Activated naive CD8-positive, alpha-beta T cell (primary cell): ENCODE measurements around the gene RNF13.
"Not testable (repeated sequence)": the region's sequence is repeated elsewhere in the genome, so short reads cannot be mapped to it uniquely, and the experiment has no call there.

ENCODE experiments used
- H3K27ac Mint-ChIP-seq: one replicate; pipeline ENCODE4 v1.8.0; 2021; ENCODE audit warnings: mixed read lengths
- H3K27me3 Mint-ChIP-seq: one replicate; pipeline ENCODE4 v1.8.0; 2021; ENCODE audit warnings: mixed read lengths
- H3K36me3 Mint-ChIP-seq: one replicate; pipeline ENCODE4 v1.8.0; 2021; ENCODE audit warnings: mixed read lengths
- H3K4me1 Mint-ChIP-seq: one replicate; pipeline ENCODE4 v1.8.0; 2021; ENCODE audit warnings: low read depth, mixed read lengths
- H3K4me3 Mint-ChIP-seq: one replicate; pipeline ENCODE4 v1.8.0; 2021; ENCODE audit warnings: mild to moderate bottlenecking, mixed read lengths
- H3K9me3 Mint-ChIP-seq: one replicate; pipeline ENCODE4 v1.8.0; 2021; ENCODE audit warnings: low read depth, mixed read lengths

The RNF13 gene

GRCh38 chr3:149884848-149885247, 71.8 kb downstream of the RNF13 start:
- H3K9me3 Mint-ChIP-seq, H3K4me3 Mint-ChIP-seq, H3K27ac Mint-ChIP-seq: not testable (repeated sequence)

GRCh38 chr3:149886957-149887356, 73.9 kb downstream of the RNF13 start:
- H3K4me1 Mint-ChIP-seq, result peaks cover 24% of the 10 kb centered on the region
- peaks cover 20% of the 10 kb centered on the region for H3K36me3 Mint-ChIP-seq
- H3K9me3 Mint-ChIP-seq, result peaks cover 7% of the 10 kb centered on the region
- no peaks in the 10 kb centered on the region for H3K27me3 Mint-ChIP-seq
- H3K4me3 Mint-ChIP-seq, result no peak overlapping the region
- no peak overlapping the region for H3K27ac Mint-ChIP-seq

More at GRCh38 chr3:149884848-149885247, 71.8 kb downstream of the RNF13 start:
- Mint-ChIP-seq H3K36me3 (peaks cover 18% of the 10 kb centered on the region), H3K4me1 (peaks cover 19% of the 10 kb centered on the region)
- not testable (repeated sequence) for H3K27me3 Mint-ChIP-seq

- H3K27ac Mint-ChIP-seq, result no peak overlapping the region
- no peaks in the 10 kb centered on the region for H3K9me3 Mint-ChIP-seq
- H3K36me3 Mint-ChIP-seq, result peaks cover 10% of the 10 kb centered on the region
- peaks cover 8% of the 10 kb centered on the region for H3K4me1 Mint-ChIP-seq
- no peaks in the 10 kb centered on the region for H3K27me3 Mint-ChIP-seq
- no peak overlapping the region for H3K4me3 Mint-ChIP-seq
Measured at GRCh38 chr3:149891621-149892020, 78.6 kb downstream of the RNF13 start.

- H3K27me3 Mint-ChIP-seq, result no peaks in the 10 kb centered on the region
- H3K4me1 Mint-ChIP-seq, result peaks cover 8% of the 10 kb centered on the region
Measured at GRCh38 chr3:149892371-149892770, 79.4 kb downstream of the RNF13 start.

GRCh38 chr3:149894205-149894604, 81.2 kb downstream of the RNF13 start:
- Mint-ChIP-seq H3K4me3 (no peak overlapping the region), H3K27ac (no peak overlapping the region), H3K4me1 (peaks cover 8% of the 10 kb centered on the region), H3K36me3 (peaks cover 17% of the 10 kb centered on the region), H3K9me3 (no peaks in the 10 kb centered on the region), H3K27me3 (no peaks in the 10 kb centered on the region)

More at GRCh38 chr3:149892371-149892770, 79.4 kb downstream of the RNF13 start:
- Mint-ChIP-seq H3K4me3 (no peak overlapping the region), H3K36me3 (peaks cover 10% of the 10 kb centered on the region), H3K27ac (no peak overlapping the region), H3K9me3 (no peaks in the 10 kb centered on the region)

- Mint-ChIP-seq H3K9me3 (no peaks in the 10 kb centered on the region), H3K4me3 (no peak overlapping the region), H3K4me1 (peaks cover 4% of the 10 kb centered on the region), H3K36me3 (peaks cover 16% of the 10 kb centered on the region), H3K27ac (no peak overlapping the region), H3K27me3 (no peaks in the 10 kb centered on the region)
Measured at GRCh38 chr3:149895339-149895738, 82.3 kb downstream of the RNF13 start.

- Mint-ChIP-seq H3K4me3 (no peak overlapping the region), H3K27ac (no peak overlapping the region), H3K4me1 (peaks cover 2% of the 10 kb centered on the region), H3K27me3 (no peaks in the 10 kb centered on the region), H3K9me3 (no peaks in the 10 kb centered on the region), H3K36me3 (peaks cover 16% of the 10 kb centered on the region)
Measured at GRCh38 chr3:149895769-149896168, 82.8 kb downstream of the RNF13 start.

GRCh38 chr3:149898771-149899170, 85.8 kb downstream of the RNF13 start:
- Mint-ChIP-seq H3K4me3 (no peak overlapping the region), H3K9me3 (no peaks in the 10 kb centered on the region), H3K4me1 (peaks cover 4% of the 10 kb centered on the region), H3K27ac (no peak overlapping the region), H3K27me3 (no peaks in the 10 kb centered on the region), H3K36me3 (peaks cover 18% of the 10 kb centered on the region)

GRCh38 chr3:149900322-149900721, 87.3 kb downstream of the RNF13 start:
- H3K27ac Mint-ChIP-seq, result no peak overlapping the region
- no peaks in the 10 kb centered on the region for H3K27me3 Mint-ChIP-seq
- no peak overlapping the region for H3K4me3 Mint-ChIP-seq
- H3K36me3 Mint-ChIP-seq, result peaks cover 16% of the 10 kb centered on the region
- peaks cover 4% of the 10 kb centered on the region for H3K4me1 Mint-ChIP-seq
- no peaks in the 10 kb centered on the region for H3K9me3 Mint-ChIP-seq

- Mint-ChIP-seq H3K27me3 (no peaks in the 10 kb centered on the region), H3K4me1 (peaks cover 4% of the 10 kb centered on the region), H3K36me3 (peaks cover 15% of the 10 kb centered on the region), H3K27ac (no peak overlapping the region), H3K4me3 (no peak overlapping the region), H3K9me3 (no peaks in the 10 kb centered on the region)
Measured at GRCh38 chr3:149901770-149902169, 88.8 kb downstream of the RNF13 start.

GRCh38 chr3:149902498-149903139, 89.6 kb downstream of the RNF13 start:
- Mint-ChIP-seq H3K27ac (no peak overlapping the region), H3K27me3 (no peaks in the 10 kb centered on the region), H3K4me3 (no peak overlapping the region), H3K4me1 (peaks cover 4% of the 10 kb centered on the region), H3K36me3 (peaks cover 11% of the 10 kb centered on the region), H3K9me3 (no peaks in the 10 kb centered on the region)

- Mint-ChIP-seq H3K9me3 (no peaks in the 10 kb centered on the region), H3K27me3 (no peaks in the 10 kb centered on the region), H3K36me3 (peaks cover 2% of the 10 kb centered on the region), H3K27ac (no peak overlapping the region), H3K4me3 (no peak overlapping the region), H3K4me1 (peaks cover 2% of the 10 kb centered on the region)
Measured at GRCh38 chr3:149906036-149906435, 93.0 kb downstream of the RNF13 start.

- Mint-ChIP-seq H3K27ac (no peak overlapping the region), H3K36me3 (peaks cover 8% of the 10 kb centered on the region), H3K4me1 (no peaks in the 10 kb centered on the region), H3K27me3 (no peaks in the 10 kb centered on the region), H3K4me3 (no peak overlapping the region), H3K9me3 (no peaks in the 10 kb centered on the region)
Measured at GRCh38 chr3:149908424-149908957, 95.5 kb downstream of the RNF13 start.

GRCh38 chr3:149909923-149910322, 96.9 kb downstream of the RNF13 start:
- no peaks in the 10 kb centered on the region for H3K9me3 Mint-ChIP-seq
- H3K27ac Mint-ChIP-seq, result no peak overlapping the region
- no peak overlapping the region for H3K4me3 Mint-ChIP-seq
- peaks cover 12% of the 10 kb centered on the region for H3K36me3 Mint-ChIP-seq
- no peaks in the 10 kb centered on the region for H3K27me3 Mint-ChIP-seq
- no peaks in the 10 kb centered on the region for H3K4me1 Mint-ChIP-seq

- Mint-ChIP-seq H3K4me3 (no peak overlapping the region), H3K4me1 (no peaks in the 10 kb centered on the region), H3K9me3 (no peaks in the 10 kb centered on the region), H3K27ac (no peak overlapping the region), H3K27me3 (no peaks in the 10 kb centered on the region), H3K36me3 (peaks cover 35% of the 10 kb centered on the region)
Measured at GRCh38 chr3:149917124-149917667, 104.2 kb downstream of the RNF13 start.

- no peaks in the 10 kb centered on the region for H3K4me1 Mint-ChIP-seq
- H3K36me3 Mint-ChIP-seq, result peaks cover 26% of the 10 kb centered on the region
- no peaks in the 10 kb centered on the region for H3K27me3 Mint-ChIP-seq
- H3K9me3 Mint-ChIP-seq, result no peaks in the 10 kb centered on the region
- no peak overlapping the region for H3K27ac Mint-ChIP-seq
- no peak overlapping the region for H3K4me3 Mint-ChIP-seq
Measured at GRCh38 chr3:149919509-149919908, 106.5 kb downstream of the RNF13 start.
